ENCODE data around the gene PELI2.

PELI2 gene

GRCh38 chr14:56244138-56244789 is 126.1 kb downstream of the PELI2 start:
- peak; percentile 87 for DNase-seq (ENCODE audit: low spot score)

GRCh38 chr14:56247495-56248200 is 129.4 kb downstream of the PELI2 start:
- DNase-seq (ENCODE audit: low spot score), result peak; percentile 13

- no peak for DNase-seq (ENCODE audit: low spot score)
These were observed 130.2 kb downstream of the PELI2 start for GRCh38 chr14:56248442-56248841.

GRCh38 chr14:56261046-56261445 is 142.8 kb downstream of the PELI2 start:
- no peak for DNase-seq (ENCODE audit: low spot score)

GRCh38 chr14:56262530-56262929 is 144.3 kb downstream of the PELI2 start:
- DNase-seq (ENCODE audit: low spot score), result no peak

- DNase-seq (ENCODE audit: low spot score), result no peak
These were observed 149.8 kb downstream of the PELI2 start for GRCh38 chr14:56268039-56268438.

GRCh38 chr14:56268673-56269072 is 150.5 kb downstream of the PELI2 start:
- no peak for DNase-seq (ENCODE audit: low spot score)

- no peak for DNase-seq (ENCODE audit: low spot score)
These were observed 152.7 kb downstream of the PELI2 start for GRCh38 chr14:56270921-56271320.

GRCh38 chr14:56271970-56272369 is 153.8 kb downstream of the PELI2 start:
- peak; percentile 30 for DNase-seq (ENCODE audit: low spot score)

GRCh38 chr14:56273155-56273554 is 154.9 kb downstream of the PELI2 start:
- DNase-seq (ENCODE audit: low spot score), result peak; percentile 9

GRCh38 chr14:56273951-56274350 is 155.7 kb downstream of the PELI2 start:
- DNase-seq (ENCODE audit: low spot score), result no peak

- no peak for DNase-seq (ENCODE audit: low spot score)
These were observed 156.3 kb downstream of the PELI2 start for GRCh38 chr14:56274556-56274955.

GRCh38 chr14:56276108-56276507 is 157.9 kb downstream of the PELI2 start:
- no peak for DNase-seq (ENCODE audit: low spot score)

GRCh38 chr14:56278383-56278782 is 160.2 kb downstream of the PELI2 start:
- no peak for DNase-seq (ENCODE audit: low spot score)

- DNase-seq (ENCODE audit: low spot score), result no peak
These were observed 162.6 kb downstream of the PELI2 start for GRCh38 chr14:56280843-56281242.

- DNase-seq (ENCODE audit: low spot score), result no peak
These were observed 164.0 kb downstream of the PELI2 start for GRCh38 chr14:56282179-56282578.

- DNase-seq (ENCODE audit: low spot score), result no peak
These were observed 166.4 kb downstream of the PELI2 start for GRCh38 chr14:56284641-56285040.

GRCh38 chr14:56289155-56289554 is 170.9 kb downstream of the PELI2 start:
- no peak for DNase-seq (ENCODE audit: low spot score)

GRCh38 chr14:56290195-56290594 is 172.0 kb downstream of the PELI2 start:
- no peak for DNase-seq (ENCODE audit: low spot score)

- DNase-seq (ENCODE audit: low spot score), result no peak
These were observed 174.8 kb downstream of the PELI2 start for GRCh38 chr14:56292970-56293369.

- no peak for DNase-seq (ENCODE audit: low spot score)
These were observed 175.3 kb downstream of the PELI2 start for GRCh38 chr14:56293506-56293905.

GRCh38 chr14:56294128-56294527 is 175.9 kb downstream of the PELI2 start:
- peak; percentile 13 for DNase-seq (ENCODE audit: low spot score)

GRCh38 chr14:56295743-56296142 is 177.5 kb downstream of the PELI2 start:
- no peak for DNase-seq (ENCODE audit: low spot score)

- DNase-seq (ENCODE audit: low spot score), result no peak
These were observed 179.2 kb downstream of the PELI2 start for GRCh38 chr14:56297449-56297848.
